Keratinocyte (primary cell): ENCODE results near the gene ZNF232. TPM values are rescaled to one million over a fixed set of nuclear protein-coding genes. Genes with fewer than 3 reads are reported as not detected.

Experiments used
- DNase-seq: peaks from one replicate; pipeline ENCODE4 v3.0.0-alpha.2; 2011; ENCODE audit warnings: low read depth, missing footprints, low spot score
- FAIRE-seq: peaks from 2 replicates; lab custom pipeline; 2011; peaks lifted over from hg19 to GRCh38; lab: Jason Lieb, UNC
- H2AFZ ChIP-seq: 2 replicates; pipeline ENCODE4 v1.6.0; 2012; ENCODE audit warnings: low read length, control low read depth, inconsistent platforms; ENCODE audit not compliant: control insufficient read depth
- H3K27ac ChIP-seq: 2 replicates; pipeline ENCODE4 v1.5.1; 2011; ENCODE audit warnings: low read length; ENCODE audit not compliant: control insufficient read depth, insufficient read depth
- H3K27me3 ChIP-seq: 3 replicates; pipeline ENCODE4 v1.6.0; 2011; ENCODE audit warnings: low read length; ENCODE audit not compliant: control insufficient read depth, insufficient read depth; ENCODE audit errors: extremely low read depth
- H3K36me3 ChIP-seq, 2 experiments: 2 replicates in 1 of 2; 3 replicates in 1 of 2; pipeline ENCODE4 v1.5.1; 2011; ENCODE audit warnings: low read length in 2 of 2, mild to moderate bottlenecking in 1 of 2; ENCODE audit not compliant: control insufficient read depth in 2 of 2, insufficient read depth in 2 of 2; ENCODE audit errors: extremely low read depth in 1 of 2
- H3K4me1 ChIP-seq: 3 replicates; pipeline ENCODE4 v1.5.1; 2011; ENCODE audit warnings: low read length; ENCODE audit not compliant: control insufficient read depth, insufficient read depth; ENCODE audit errors: extremely low read depth
- H3K4me2 ChIP-seq: 3 replicates; pipeline ENCODE4 v1.6.0; 2011; ENCODE audit warnings: low read depth, low read length; ENCODE audit not compliant: control insufficient read depth, insufficient read depth; ENCODE audit errors: extremely low read depth
- H3K4me3 ChIP-seq, 3 experiments: fragments of 200-600 bp in 1 of 3; sonication (generic) in 1 of 3; 2 replicates in 2 of 3; 3 replicates in 1 of 3; pipeline ENCODE4 v1.5.1; 2011 to 2016; ENCODE audit warnings: low read length in 3 of 3, mild to moderate bottlenecking in 3 of 3, control low read depth in 2 of 3, inconsistent platforms in 1 of 3, low read depth in 1 of 3, mixed read lengths in 1 of 3, mixed run types in 1 of 3, moderate library complexity in 1 of 3; ENCODE audit not compliant: control insufficient read depth in 2 of 3, insufficient read depth in 2 of 3; ENCODE audit errors: extremely low read depth in 1 of 3
- H3K79me2 ChIP-seq: 2 replicates; pipeline ENCODE4 v1.6.0; 2012; ENCODE audit warnings: low read length; ENCODE audit not compliant: control insufficient read depth, insufficient read depth
- H3K9ac ChIP-seq: 3 replicates; pipeline ENCODE4 v1.6.0; 2011; ENCODE audit warnings: low read length; ENCODE audit not compliant: control insufficient read depth, insufficient read depth; ENCODE audit errors: extremely low read depth
- H3K9me1 ChIP-seq: 3 replicates; pipeline ENCODE4 v1.6.0; 2011; ENCODE audit warnings: low read length; ENCODE audit not compliant: control insufficient read depth, insufficient read depth; ENCODE audit errors: extremely low read depth
- H3K9me3 ChIP-seq: 2 replicates; pipeline ENCODE4 v1.5.1; 2012; ENCODE audit warnings: low read depth, low read length; ENCODE audit not compliant: control insufficient read depth
- H4K20me1 ChIP-seq: 3 replicates; pipeline ENCODE4 v1.6.0; 2011; ENCODE audit warnings: low read length; ENCODE audit not compliant: control insufficient read depth, insufficient read depth; ENCODE audit errors: extremely low read depth
- EZH2 ChIP-seq: IDR thresholded peaks from one replicate; pipeline ENCODE4 v1.6.1; 2012; ENCODE audit warnings: inconsistent platforms, mild to moderate bottlenecking, low read length, moderate library complexity
- dilution Hi-C: fragments of 300-500 bp; cut with MboI; formaldehyde crosslinking; loops from one replicate; pipeline ENCODE4 v1.7.0; 2020; ENCODE audit warnings: low sequenced_read_pairs; ENCODE audit not compliant: extremely low pct_ligation_motif_present
- polyA plus RNA-seq, 5 experiments: library from polyadenylated mRNA; depleted of rRNA in 3 of 5; stranded (reverse) in 3 of 5; stranded (forward) in 1 of 5; unstranded in 1 of 5; fragments of >200 nt; gene quantifications; 1 replicate in 1 of 5; 2 replicates in 3 of 5; 3 replicates in 1 of 5; pipeline versions ENCODE4 v1.2.1 to v1.2.3, GENCODE V29; 2011 to 2012; ENCODE audit warnings: missing spikeins in 2 of 5, low read depth in 1 of 5, low replicate concordance in 1 of 5
- small RNA-seq, 3 experiments: library from RNA; depleted of rRNA; stranded (forward); fragments of <200 nt; gene quantifications; one replicate each; pipeline ENCODE3, GENCODE V24; 2012; ENCODE audit warnings: low read depth in 3 of 3, low replicate concordance in 1 of 3; ENCODE audit not compliant: insufficient read length in 3 of 3
- TF ChIP-seq, protein P1 (sequence below), 3 experiments: IDR thresholded peaks in 1 of 3; conservative IDR thresholded peaks in 1 of 3; optimal IDR thresholded peaks in 1 of 3; 2 replicates in 2 of 3; 3 replicates in 1 of 3; pipeline versions ENCODE3 to v1.5.1; 2011; ENCODE audit warnings: low read length in 3 of 3, mild to moderate bottlenecking in 3 of 3, moderate library complexity in 2 of 3, control low read depth in 1 of 3, inconsistent platforms in 1 of 3; ENCODE audit not compliant: insufficient read depth in 2 of 3; ENCODE audit errors: extremely low read depth in 1 of 3

The ZNF232 gene
- polyA plus RNA-seq, 1 donor (not counting 4 experiments of a cell fraction or from before 2014, with no cell fraction given) = 5.2 TPM

DNA sequence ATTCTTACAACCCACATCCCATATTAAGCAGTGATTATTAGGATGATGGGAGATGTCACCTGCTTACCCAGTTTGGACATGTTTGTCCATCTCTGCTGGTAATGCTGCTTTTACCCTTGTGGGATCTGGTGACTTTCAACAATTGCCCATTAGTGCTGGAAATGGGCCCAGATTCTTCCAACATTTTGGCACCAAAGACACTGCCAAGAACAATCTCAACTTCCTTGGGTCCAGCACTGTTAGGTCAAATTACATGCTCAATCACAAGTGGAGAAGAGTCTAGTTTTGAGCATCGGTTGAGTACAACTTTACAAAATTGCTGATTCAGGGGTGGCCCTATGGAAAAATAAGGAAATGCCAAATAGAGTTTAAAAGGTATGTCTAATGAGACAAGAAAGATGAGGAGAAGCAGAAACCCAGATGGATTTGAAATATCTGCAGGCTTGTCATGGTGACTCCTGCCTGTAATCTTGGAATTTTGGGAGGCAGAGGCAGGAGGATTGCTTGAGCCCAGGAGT, 46.4 kb downstream of the ZNF232 start:
- no peak overlapping the region for H3K4me3 ChIP-seq
- no peaks in the 10 kb centered on the region for H3K9me3 ChIP-seq
- no peaks in the 10 kb centered on the region for H3K79me2 ChIP-seq
- no peak overlapping the region for H3K27ac ChIP-seq
- no peaks in the 10 kb centered on the region for H4K20me1 ChIP-seq
- FAIRE-seq (no peak), DNase-seq (no peak)
- dilution Hi-C loops = no loop called here
- TF ChIP-seq EZH2 = no peak
- TF ChIP-seq, protein P1, sequence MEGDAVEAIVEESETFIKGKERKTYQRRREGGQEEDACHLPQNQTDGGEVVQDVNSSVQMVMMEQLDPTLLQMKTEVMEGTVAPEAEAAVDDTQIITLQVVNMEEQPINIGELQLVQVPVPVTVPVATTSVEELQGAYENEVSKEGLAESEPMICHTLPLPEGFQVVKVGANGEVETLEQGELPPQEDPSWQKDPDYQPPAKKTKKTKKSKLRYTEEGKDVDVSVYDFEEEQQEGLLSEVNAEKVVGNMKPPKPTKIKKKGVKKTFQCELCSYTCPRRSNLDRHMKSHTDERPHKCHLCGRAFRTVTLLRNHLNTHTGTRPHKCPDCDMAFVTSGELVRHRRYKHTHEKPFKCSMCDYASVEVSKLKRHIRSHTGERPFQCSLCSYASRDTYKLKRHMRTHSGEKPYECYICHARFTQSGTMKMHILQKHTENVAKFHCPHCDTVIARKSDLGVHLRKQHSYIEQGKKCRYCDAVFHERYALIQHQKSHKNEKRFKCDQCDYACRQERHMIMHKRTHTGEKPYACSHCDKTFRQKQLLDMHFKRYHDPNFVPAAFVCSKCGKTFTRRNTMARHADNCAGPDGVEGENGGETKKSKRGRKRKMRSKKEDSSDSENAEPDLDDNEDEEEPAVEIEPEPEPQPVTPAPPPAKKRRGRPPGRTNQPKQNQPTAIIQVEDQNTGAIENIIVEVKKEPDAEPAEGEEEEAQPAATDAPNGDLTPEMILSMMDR (optimal IDR thresholded peaks at IDR 0.05 in 1 of 3, IDR thresholded peaks at IDR 0.05 in 1 of 3, conservative IDR thresholded peaks at IDR 0.05 in 1 of 3; ENCODE audit: extremely low read depth in 1 of 3, insufficient read depth in 2 of 3, low read length in 3 of 3) = no peak
- H2AFZ ChIP-seq = no peak overlapping the region
- H3K9ac ChIP-seq = no peak overlapping the region
- H3K36me3 ChIP-seq = no peaks in the 10 kb centered on the region
- H3K4me2 ChIP-seq = no peak overlapping the region
- no peaks in the 10 kb centered on the region for H3K4me1 ChIP-seq
- H3K27me3 ChIP-seq = no peaks in the 10 kb centered on the region
- H3K9me1 ChIP-seq = no peaks in the 10 kb centered on the region

Small RNA genes within 50 kb of the gene (small RNA-seq; reads per million reads assigned to genes)
- gene AC012146.4 = 0 reads per million in 3 experiments

Other genes starting within 250 kb of the ZNF232 start
- gene C17orf107, start 212.3 kb downstream of the ZNF232 start, polyA plus RNA-seq = 0.31 to 0.68 TPM (median 0.33 TPM) in 3 replicates
- 0.02 to 0.04 TPM in 2 of 3 replicates, not detected in the other for gene CHRNE, start 208.8 kb downstream of the ZNF232 start, polyA plus RNA-seq
- not detected in 3 replicates for gene GP1BA, start 179.6 kb downstream of the ZNF232 start, polyA plus RNA-seq
- 28.3 to 43.6 TPM (median 33.8 TPM) in 3 replicates for gene SLC25A11, start 171.8 kb downstream of the ZNF232 start, polyA plus RNA-seq
- gene RNF167, start 171.6 kb downstream of the ZNF232 start, polyA plus RNA-seq = 101 to 129 TPM (median 118 TPM) in 3 replicates
- gene PFN1, start 163.3 kb downstream of the ZNF232 start, polyA plus RNA-seq = 1,029 to 1,579 TPM (median 1,435 TPM) in 3 replicates
- 1.8 to 3.1 TPM (median 2.4 TPM) in 3 replicates for gene ENO3, start 160.8 kb downstream of the ZNF232 start, polyA plus RNA-seq
- 65.6 to 73.7 TPM (median 65.7 TPM) in 3 replicates for gene SPAG7, start 144.1 kb downstream of the ZNF232 start, polyA plus RNA-seq
- gene CAMTA2, start 124.2 kb downstream of the ZNF232 start, polyA plus RNA-seq = 8.5 to 14.3 TPM (median 10.4 TPM) in 3 replicates
- gene INCA1, start 114.4 kb downstream of the ZNF232 start, polyA plus RNA-seq = 0.21 to 0.39 TPM (median 0.26 TPM) in 3 replicates
- 85.3 to 93.7 TPM (median 91.1 TPM) in 3 replicates for gene KIF1C, start 113.9 kb downstream of the ZNF232 start, polyA plus RNA-seq
- gene SLC52A1, start 76.5 kb downstream of the ZNF232 start, polyA plus RNA-seq = 0.16 to 0.21 TPM (median 0.21 TPM) in 3 replicates
- gene ZFP3, start 33.4 kb downstream of the ZNF232 start, polyA plus RNA-seq = 1.6 to 4.3 TPM (median 3.0 TPM) in 3 replicates
- gene USP6, start 4.2 kb upstream of the ZNF232 start, polyA plus RNA-seq = not detected in 3 replicates
- gene ZNF594, start 80.0 kb upstream of the ZNF232 start, polyA plus RNA-seq = 0.67 to 2.1 TPM (median 1.7 TPM) in 3 replicates
- gene SCIMP, start 123.0 kb upstream of the ZNF232 start, polyA plus RNA-seq = not detected in 3 replicates
- 19.5 to 27.1 TPM (median 20.6 TPM) in 3 replicates for gene RABEP1, start 170.4 kb upstream of the ZNF232 start, polyA plus RNA-seq